NCI-H2107 treated with DMSO at 0.1 percent for 48 hours (cell line): ENCODE measurements around the gene AKR7A2.
A peak's percentile ranks its signal among the peaks of the same experiment; 100 is the strongest.

Experiments
- DNase-seq: peaks from one replicate; lab custom pipeline; 2025; ENCODE audit not compliant: unreplicated experiment; lab: John Stamatoyannopoulos, UW

The AKR7A2 gene

DNA sequence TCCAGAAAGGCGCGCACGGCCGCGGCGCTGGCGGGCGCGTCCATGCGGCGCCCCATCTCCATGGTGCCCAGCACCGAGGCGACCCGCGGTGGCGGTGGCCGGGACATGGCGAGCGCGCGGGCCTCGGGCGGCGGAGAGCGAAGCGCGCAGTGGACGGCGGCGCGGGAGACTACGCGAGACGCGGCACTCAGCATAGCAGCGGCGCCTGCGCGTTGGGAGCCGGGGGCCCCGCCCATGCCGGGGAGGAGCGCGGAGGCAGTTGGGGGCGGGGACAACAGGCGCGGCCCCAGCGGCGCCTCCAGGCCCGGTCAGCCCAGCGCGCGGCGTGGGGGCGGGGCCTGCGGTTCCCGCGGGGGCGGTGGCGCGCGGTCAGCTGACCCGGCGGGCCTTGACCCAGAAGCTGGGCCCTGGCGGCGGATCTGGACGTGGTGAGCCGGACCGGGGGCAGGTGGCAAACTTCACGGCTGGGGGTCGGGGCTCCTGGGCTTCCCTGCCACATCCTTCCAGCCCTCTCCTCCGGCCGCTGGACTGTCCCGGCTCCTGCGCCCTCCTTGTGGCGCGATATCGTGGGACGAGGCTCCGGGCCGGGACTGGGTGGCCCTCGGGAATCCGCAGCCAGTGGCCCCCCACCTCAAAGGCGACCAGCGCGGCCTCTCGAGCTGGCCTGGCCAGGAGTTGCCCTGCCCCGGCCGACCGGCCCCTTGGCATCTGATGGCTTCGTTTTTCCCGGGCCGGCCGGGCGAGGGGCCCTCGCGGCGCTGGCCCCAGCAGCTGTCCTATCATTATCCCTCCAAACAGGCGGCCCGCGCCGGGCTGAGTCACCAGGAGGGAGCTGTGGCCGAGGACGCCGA, at the start of gene AKR7A2, which contains the start of gene SLC66A1:
AKR7A2 (minus strand) TSS at position 214 of the 851 bp plus-strand sequence; CDS start at position 194, 20 bp downstream.
SLC66A1 (plus strand) TSS at position 396 of the 851 bp plus-strand sequence. CDS start 5,352 bp downstream, outside the sequence.
- peak; percentile 51 for DNase-seq

DNA sequence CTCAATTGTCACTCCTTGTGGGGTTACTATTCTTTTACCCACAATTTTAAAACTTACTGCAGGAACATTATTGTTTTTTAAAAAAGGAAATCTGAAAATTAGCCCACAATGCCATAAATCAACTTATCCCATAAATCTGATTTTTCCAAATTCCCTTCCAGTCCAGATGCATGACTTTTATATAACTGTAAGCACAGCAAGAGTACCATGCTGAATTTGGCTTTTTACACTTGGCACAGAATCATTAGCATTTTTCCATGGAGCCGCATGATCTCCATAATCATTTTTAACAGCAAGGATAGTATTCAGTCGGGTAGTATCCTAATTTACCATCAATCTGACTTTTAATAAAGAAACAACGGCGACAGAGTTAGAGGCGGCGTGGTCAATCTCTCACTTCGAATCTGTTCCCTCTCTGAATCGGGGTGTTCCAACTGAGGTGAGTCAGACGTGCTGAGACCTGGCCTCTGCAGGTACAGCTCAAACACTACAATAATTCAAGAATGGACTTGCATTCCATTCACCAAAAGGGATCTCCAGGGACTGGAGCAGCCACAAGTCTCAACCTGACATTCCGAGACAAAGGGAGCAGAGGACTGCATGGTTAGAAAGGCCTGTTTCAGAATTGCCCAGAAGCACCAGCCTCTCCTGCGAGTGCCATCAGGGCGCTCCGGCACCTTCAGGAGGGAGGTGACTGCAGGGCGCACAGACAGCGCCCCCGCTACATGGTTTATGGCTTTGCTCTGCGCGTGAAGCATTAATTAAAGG, 49.1 kb upstream of the AKR7A2 start:
- DNase-seq, result no peak

DNA sequence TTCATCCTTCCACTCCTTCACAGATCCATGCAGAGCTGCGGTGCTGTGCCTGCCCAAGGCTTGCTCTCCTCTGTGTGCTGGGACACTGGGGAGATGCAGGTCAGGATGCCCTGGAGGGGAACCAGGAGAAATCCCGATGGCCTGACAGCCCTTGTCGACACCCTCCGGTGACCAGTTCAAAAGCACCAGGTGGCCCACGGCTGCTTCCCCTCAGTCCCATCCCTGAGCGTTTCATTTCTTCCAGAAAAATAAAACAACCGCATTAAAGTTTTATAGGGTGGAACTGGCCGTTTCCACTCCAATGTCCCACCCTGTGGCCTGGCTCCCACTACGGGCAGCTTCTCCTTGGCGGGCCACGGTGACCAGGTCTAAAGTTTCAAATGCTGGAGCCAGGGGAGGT, 48.5 kb upstream of the AKR7A2 start:
- DNase-seq, result no peak

DNA sequence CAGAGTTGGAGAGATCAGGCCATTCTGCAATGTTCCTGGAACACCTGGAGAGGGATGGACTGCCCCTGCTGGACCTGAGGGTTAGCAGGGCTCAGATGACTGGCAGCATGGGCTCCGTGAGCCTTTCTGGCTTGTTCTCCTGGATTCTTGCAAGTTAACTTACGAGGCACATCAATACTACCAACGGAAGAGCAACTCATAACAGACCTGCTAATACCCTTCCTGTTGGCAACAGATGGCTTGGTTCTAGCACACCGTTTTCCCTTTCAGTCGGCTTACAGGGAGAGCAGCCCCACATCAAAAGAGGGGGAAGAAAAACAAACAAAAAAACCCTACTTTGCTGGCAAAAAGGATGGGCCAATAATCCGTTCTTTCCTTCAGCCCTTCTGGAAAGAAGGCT, 48.1 kb upstream of the AKR7A2 start:
- DNase-seq, result peak; percentile 22

DNA sequence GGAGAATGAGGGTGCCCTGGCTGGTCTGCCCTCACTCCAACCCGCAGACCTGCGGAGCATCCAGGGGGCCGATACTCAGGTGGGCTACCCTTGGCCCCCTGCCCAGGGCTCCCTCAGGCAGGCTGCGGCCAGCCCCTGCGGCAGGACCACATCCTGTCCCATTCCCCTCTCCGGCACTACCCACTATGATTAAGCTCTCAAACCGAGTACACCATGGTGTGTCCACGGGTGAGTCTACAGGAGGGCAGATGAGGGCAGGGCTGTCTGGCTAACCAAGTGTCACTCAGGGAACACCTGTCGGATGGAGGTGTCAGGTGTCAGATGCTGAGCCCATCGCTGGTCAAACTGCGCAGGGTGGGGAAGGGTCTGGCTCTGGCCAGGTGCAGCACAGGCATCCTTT, 47.4 kb upstream of the AKR7A2 start:
- no peak for DNase-seq

DNA sequence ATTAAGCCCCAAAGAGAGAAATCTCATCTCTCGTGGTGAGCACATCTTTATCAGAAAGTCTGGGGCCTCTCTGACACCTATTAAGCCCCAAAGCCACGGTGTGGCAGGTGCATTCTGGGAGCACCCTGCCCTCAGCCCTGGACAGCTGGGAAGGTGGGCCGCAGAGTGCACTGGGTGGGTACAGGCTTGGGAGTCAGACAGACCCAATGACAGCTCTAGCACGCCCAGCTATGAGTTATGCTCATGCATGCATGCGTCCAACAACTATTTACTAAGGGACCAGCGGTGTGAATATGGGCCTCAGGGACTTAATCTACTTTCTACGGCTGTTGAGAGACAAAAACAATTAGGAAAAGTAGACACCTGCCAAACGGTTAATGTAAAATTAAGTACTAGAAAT, 46.8 kb upstream of the AKR7A2 start:
- no peak for DNase-seq

DNA sequence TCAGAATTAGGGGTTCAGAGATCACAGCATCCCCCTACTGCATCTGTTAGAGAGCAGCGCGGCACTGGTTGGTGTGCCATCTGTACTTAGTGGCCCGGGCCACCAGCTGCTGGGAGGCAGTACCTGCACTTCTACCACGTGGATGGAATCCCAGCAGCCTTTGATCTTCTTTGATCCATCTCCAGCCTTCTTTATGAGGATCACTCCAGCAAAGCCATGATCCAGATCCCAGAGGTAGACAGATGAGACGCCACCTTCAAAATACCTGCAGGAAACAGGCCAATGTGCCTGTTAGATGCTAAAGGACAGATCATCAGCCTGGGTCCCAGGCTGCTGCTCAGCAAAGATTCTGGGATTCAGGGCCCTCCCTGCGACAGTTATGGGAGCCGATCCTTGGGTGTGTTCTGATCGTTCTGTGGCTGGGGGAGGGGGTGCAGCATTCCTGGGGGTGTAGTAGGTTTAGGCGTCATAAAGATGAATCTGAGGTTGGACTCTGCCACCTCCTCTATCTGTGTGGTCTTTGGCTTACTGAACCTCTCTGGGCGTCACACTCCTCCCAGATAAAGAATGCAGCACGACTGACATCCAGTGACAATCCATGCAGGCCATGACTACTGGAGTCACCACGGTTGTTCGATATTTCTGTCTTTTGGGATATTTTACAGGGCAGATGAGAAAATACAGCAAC, 45.5 kb upstream of the AKR7A2 start:
- no peak for DNase-seq

DNA sequence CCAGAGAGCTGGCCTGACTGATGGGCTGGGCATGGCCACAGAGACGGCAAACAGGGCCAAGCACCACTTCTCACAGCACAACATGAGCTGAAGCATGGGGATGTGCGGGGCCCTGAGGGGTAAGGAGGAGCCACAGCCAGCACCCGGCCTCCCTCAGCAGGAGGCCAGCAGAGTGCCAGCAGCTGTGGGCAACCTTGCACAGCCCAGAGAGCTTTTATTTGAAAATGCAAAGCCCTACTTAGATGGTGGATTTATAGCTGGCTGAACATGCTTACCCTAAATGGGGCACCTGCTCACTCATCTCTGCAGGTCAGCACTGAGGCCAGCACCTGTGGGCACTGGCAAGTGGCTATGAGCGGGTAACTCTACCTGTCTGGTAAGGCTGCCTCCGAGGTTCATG, 44.3 kb upstream of the AKR7A2 start:
- peak; percentile 90 for DNase-seq

DNA sequence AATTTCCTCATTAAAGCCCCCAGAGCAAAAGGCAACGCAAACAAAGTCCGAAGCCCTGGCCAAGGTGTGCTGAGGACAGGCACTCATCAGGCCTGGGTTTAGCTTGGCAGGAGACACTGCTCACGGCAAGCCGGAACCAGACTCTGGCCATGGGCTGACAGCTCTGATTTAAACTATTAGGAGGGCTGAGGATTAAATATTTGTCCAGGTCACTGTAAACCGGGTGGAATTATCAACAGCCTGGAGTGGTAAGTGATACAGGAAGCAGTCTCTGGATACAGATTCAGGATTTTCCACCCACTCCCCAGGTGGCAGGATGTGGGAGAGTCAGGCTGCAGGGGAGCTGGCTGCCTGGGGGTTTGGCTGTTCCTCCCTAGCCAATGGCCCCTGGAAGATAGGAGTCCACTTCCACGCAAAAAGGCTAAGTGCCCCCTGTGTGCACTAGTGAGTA, 42.6 kb upstream of the AKR7A2 start:
- DNase-seq, result no peak

DNA sequence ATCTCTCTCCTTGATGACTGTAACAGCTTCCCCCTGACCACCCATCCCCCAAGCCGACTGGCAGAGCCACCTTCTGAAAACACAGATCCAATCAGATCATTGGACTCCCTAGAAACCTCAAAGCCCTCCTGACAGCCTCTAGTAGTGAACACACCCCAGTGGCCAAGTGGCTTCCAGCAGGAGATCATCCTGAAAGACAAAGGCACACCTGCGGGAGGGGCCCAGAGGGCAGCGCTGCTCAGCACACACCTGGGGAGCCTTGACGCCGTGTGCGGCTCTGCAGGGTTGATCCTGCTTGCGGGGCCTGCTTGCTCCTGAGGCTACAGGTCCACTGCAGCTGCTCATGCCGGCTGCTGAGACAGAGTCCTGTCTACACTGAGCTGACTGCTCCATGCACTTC, 41.7 kb upstream of the AKR7A2 start:
- DNase-seq, result peak; percentile 76

DNA sequence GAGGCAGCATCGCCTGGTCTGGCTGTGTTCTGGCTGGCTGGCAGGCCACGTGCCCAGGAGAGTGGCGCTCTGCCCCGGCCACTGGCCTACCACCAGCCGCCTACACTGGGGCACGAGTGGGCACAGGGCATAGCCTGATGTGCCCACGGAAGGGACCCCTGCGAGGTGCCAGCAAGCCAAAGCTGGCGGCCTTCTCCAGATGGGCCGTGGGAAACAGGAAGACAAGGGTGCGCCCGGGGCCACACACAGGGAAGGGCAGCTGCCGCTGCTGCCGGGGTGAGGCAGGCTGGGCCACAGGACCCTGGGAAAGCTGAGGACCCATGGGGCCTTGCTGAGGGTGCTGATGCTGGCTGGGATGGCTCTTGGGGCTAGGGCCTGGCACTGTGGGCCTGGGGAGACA, 40.9 kb upstream of the AKR7A2 start:
- DNase-seq, result no peak

DNA sequence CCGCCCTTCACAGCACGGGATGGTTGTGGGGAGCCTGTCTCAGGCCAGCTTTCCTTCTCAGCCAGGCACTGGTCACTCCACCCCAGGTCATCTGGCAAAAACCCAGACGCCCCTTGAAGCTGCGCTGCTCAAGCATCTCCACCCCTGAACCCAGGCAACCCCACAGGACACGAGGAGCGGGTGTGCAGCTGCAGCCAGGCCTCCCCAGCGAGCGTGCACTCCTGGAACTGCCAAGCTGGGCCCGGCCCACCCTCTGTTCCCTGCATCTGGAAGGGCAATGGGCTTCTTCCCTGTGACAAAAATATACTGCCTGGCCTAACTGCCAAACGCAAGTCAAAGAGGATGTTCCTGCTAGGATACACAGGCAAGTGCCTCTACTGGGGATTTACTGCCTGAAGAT, 39.9 kb upstream of the AKR7A2 start:
- no peak for DNase-seq

DNA sequence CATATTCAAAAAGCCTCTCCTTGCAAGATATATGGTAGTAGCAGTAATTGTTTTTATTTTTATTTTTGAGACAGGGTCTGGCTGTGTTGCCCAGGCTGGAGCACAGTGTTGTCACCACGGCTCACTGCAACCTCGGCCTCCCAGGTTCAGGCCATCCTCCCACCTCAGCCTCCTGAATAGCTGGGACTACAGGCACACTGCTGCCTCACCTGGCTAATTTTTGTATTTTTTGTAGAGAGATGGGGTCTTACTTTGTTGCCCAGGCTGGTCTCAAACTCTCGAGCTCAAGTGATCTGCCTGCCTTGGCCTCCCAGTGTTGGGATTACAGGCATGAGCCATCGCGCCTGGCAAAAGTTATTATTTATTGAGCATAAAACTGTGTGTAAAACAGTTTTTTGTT, 38.6 kb upstream of the AKR7A2 start:
- DNase-seq, result no peak

DNA sequence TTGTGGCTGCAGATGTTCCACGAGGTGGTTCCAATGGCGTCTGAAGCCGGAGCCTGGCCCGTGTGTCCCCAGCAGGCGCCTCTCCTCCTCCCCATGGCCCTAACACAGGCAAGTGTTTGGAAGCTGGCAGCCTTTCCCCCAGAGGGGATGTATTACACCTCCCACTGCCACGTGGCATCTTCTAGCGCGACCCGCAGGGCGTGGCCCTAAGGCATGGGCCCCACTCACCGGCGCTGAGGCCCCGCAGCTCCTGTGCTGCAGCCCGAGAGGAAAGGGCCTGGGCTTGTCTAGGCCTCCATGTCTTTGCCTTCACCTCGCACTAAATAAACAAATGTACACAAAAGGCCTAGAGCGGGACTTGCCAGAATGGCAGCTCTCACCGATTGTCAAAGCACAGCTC, 38.1 kb upstream of the AKR7A2 start:
- DNase-seq, result no peak

DNA sequence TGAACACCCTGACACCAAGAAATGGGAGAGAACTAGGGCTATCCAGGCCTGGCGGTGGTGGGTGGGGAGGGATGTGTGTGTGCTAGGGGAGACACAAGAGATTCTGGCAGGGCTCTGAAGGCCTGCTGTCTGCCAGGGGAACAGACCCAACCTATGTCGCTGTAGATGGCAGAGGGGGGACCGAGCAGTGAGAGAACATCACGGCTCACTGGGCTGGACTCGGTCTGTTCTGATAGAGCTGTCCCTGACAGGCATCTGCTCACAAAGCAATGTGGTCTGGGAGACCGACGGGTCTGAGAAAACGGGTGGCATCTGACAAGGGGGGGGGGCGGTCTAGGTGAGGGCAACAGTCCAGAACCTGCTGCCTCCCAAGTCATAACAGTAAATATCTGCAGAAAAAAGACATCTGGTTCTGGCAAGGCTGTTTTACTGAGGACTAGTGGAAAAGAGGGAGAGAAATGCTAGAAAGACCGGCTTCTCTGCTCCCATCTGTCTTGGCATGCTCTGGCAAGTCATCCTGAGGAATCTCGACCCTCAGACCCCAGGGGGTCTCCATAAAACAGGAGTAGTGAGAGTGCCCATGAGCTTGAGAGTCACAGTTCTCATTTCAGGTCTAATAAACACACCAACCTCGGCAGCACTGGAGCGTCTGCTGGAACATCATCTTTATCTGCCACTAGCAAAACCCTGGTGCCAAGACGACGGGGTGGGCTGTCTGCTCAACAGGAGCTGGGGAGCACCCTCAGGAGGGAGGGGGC, 36.7 kb upstream of the AKR7A2 start:
- no peak for DNase-seq

DNA sequence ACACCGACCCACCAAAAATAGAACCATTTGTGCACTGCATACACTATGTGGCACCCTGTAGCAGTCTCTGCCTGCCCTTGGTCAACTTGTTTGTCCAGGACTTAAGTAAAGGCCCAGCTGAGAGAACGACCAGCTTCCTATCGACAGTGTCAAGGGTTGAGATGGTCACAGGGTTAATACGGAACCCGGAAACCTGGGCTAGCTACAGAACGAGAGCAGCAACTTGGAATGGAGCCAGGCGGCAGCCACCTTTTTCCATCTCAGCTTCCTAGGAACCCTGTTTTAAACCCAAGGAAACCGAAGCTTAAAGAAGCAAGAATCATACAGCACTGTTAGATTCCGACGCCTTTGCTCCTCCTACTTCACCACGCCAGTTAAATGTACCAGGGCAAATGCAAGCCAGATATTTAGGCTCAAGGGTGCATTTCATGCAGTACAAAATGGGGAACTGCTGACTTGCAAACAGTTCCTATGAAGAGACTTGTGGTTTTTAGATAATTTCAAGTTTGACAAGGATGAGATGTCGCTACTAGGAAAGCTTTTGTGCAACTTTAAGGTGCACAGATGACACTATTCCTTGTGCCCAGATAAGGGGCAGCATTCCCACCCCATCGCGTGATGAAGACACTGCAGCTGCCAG, 35.7 kb upstream of the AKR7A2 start:
- no peak for DNase-seq

DNA sequence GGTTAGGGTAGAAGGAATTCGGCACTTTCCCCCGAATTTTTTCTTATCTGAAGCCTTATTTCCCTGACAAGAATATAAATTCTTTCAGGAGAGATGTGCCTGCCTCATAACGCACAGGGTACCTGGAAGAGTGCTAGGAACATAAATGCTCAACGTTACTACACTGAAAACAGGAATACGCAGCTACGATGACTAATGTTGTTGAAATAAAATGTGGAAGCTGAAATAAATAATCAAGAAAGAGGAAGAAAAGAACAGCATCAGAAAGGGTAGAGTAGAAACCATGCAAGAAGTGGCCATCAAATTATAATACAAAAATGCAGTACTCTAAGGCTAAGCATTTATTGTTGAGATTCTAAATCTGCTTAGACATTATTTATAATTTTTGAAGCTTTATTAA, 34.1 kb upstream of the AKR7A2 start:
- no peak for DNase-seq

DNA sequence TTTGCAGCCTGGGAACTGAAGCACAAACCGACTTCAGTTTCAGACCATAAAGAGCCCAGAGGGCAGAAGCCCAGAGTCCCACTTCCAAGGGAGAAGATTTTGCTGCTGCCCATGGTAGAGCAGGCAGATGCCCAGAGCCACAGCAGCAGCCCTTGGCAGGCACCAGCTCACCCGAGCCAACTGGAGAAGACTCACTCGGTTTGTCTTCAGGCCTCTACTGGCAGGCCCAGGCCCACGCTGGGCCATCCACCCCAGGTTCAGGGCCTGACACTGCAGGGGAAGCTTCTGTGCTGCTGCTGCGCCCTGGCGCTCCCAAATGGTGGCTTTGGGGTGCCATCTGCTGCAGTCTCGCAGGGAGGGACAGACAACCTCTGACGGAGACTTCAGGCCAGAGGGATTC, 33.4 kb upstream of the AKR7A2 start:
- no peak for DNase-seq

DNA sequence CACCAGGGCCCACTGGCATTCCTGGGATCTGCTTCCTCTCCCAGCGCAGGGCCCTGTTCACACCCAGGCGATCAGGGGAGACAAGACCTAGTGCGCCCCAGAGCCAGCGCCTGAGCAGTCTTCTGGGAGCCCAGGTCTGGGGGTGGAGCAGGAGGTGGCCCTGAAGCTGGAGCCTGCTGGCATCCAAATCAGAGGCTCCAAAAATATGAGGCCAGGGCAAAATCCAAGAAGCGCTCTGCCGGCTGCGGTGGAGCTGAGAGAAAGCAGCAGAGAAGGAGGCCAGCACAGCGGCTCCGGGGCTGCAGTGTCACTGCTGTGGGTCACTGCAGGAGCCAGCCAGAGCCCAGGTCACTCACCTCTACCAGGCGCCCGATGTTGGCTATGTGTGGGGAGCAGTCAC, 32.9 kb upstream of the AKR7A2 start:
- no peak for DNase-seq

DNA sequence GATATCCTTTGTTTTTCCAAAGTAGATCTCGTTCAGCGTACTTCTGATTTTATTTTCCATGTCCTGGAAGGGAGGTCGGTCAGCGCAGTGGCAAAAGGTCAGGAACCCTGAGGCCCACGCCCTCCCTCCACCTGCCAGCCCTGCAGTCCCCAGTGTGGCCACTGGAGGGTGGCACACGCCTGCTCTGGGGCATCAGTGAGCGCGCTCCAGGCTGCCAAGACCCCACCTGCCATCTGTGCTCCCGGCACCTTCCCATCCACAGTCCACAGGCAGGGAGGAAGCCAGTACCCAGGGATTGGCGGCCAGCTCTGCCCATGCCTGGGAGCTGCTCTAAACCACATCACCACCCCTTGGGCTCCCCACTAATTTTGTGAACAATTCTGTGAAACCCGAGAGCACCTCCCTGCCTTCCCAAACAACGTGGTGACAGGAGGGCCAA, 32.4 kb upstream of the AKR7A2 start:
- peak; percentile 51 for DNase-seq
